CD4-positive, alpha-beta T cell treated with Interleukin-12 subunit alpha and Interleukin-12 subunit beta, for 1 hour (primary cell): ENCODE measurements around the gene COL4A1.

ENCODE experiments used
- DNase-seq: peaks from one replicate; pipeline ENCODE4 v3.0.0-alpha.2; 2020

The COL4A1 gene

DNA sequence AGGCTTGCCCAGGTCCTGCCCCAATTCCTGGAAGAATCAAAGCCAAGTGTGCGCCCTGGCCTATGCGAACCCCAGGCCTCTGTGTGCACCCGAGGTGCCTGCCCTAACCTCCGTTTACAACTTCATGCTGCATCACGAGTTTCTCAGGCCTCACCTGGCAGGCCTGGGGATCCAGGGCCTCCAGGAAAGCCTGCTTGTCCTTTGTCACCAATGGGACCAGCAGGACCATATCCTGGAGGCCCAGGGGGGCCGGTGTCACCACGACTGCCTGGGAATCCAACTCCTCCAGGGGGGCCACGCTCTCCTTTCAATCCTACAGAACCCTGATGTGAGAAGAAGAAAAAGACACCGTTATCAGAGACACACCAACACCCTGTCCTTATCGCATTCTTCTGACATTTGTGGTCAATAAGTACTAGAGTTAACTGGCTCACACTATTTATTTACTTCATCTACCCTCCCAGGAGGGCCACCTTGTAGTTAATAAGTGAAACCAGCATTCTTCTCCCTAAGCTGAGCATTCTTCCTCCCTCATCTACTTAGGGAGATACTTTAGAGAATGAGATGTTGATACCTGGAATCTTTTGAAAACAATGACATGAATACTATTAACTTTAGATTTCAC lies 120.6 kb downstream of the COL4A1 start:
- DNase-seq: no peak

GRCh38 chr13:110185696-110186095 lies 121.3 kb downstream of the COL4A1 start:
- no peak for DNase-seq

DNA sequence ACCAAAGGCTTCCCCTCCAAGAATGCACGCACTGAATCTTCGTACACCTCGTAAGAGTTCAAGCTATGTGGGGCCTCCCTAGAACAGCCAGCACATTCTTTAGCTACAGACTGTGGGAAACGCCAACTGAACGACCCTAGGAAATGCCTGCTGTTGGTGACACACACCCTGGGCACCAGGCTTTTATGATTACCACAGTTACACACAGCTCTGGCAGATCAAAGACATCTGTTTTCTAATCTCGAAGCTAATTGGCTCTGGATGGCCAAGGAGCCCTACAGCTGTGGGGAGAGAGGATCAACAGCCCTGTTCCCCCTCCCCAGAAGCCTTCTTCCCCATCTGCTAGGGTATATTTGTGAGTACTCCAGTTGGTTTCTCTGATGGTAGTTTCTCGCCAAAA lies 123.0 kb downstream of the COL4A1 start:
- DNase-seq: no peak

- no peak for DNase-seq
Observed at GRCh38 chr13:110182461-110182860, 124.5 kb downstream of the COL4A1 start.

DNA sequence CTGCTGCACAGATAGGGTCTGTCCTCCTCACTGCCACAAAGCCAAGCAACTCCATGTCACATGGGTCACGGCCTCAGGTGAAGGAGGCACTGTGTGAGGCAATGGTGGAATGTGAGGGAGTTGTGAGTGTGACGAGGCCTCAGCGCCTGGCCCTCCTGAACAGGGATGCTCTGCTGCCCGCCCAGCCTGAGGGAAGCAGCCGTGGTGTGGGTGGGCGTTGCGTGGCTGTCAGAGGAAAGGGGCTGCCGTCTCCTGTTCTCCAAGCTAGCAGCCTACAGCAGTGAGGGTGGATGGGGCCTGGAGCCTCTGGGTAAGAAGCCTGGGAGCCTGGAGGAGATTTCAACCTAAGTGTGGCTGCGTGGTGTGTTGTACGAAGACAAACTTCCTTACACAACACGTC lies 125.0 kb downstream of the COL4A1 start:
- no peak for DNase-seq

GRCh38 chr13:110179857-110180147 lies 127.2 kb downstream of the COL4A1 start:
- DNase-seq: no peak

- no peak for DNase-seq
Observed at GRCh38 chr13:110179116-110179856, 127.7 kb downstream of the COL4A1 start.

- DNase-seq: no peak
Observed at GRCh38 chr13:110177790-110178189, 129.2 kb downstream of the COL4A1 start.

- no peak for DNase-seq
Observed at GRCh38 chr13:110176431-110176830, 130.5 kb downstream of the COL4A1 start.

DNA sequence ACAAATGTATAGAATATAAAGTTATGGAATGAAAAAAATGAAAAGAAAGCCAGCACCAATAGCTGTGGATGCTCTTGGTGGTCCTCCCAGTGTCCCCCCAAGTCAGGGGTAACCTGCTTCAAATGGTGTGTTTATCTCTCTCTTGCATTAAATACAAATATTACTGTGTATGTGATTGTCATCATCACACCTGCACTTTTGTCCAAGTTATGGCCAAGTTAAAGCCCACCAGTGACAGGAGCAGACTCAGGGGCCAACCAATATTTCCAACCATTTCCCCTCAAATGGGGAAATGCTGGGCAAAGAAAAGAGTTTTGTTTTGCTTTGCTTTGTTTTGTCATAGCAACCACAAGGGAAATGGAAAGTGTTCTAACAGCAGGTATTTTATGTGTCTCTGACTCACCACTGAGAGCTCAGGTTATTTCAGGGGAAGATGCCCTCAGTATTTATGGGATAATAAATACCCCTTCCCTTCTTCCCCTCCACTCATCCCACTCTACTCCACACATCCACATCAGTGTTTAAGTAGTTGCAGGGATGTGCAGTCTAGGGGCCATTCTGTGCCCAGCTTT lies 133.6 kb downstream of the COL4A1 start:
- DNase-seq: no peak

DNA sequence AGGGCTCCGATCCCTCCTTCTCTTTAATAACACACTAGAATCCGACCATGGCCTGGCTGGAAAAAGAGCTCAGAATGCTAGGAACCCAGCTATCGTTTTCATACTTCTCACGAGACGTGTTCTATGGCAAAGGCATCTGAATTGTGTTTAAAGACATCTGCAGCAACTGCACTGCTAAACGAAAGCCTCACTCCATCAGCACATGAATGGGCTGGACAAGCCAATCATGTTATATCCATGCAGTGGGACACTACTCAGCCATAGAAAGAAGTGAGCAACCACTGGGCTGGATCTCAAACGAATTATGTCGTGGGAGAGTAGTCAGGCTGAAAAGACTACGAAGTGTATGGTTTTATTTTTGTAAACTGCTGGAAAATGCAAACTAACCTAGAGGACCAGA lies 136.1 kb downstream of the COL4A1 start:
- DNase-seq: no peak

GRCh38 chr13:110170020-110170790 lies 136.8 kb downstream of the COL4A1 start:
- no peak for DNase-seq

- DNase-seq: no peak
Observed at GRCh38 chr13:110168999-110169933, 137.7 kb downstream of the COL4A1 start.

GRCh38 chr13:110166598-110166997 lies 140.4 kb downstream of the COL4A1 start:
- DNase-seq: no peak

DNA sequence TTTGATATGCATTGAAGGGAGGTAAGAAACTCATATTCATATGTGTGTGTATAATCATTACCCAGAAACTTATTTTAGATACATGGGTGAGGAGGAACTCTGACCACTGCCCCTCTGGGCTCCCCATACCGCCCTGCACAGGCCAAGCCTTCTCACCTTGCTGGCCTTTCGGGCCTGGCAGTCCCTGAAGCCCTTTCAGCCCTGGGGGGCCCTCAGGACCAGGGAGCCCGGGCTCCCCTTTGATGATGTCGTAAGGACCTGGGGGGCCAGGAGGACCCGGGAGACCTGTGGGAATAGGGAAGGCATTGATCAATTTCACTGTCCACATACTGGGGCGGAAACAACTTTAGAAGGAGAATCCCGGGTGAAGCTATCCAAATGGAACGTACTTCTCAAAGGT lies 142.3 kb downstream of the COL4A1 start:
- no peak for DNase-seq

- DNase-seq: no peak
Observed at GRCh38 chr13:110162866-110163658, 143.9 kb downstream of the COL4A1 start.

DNA sequence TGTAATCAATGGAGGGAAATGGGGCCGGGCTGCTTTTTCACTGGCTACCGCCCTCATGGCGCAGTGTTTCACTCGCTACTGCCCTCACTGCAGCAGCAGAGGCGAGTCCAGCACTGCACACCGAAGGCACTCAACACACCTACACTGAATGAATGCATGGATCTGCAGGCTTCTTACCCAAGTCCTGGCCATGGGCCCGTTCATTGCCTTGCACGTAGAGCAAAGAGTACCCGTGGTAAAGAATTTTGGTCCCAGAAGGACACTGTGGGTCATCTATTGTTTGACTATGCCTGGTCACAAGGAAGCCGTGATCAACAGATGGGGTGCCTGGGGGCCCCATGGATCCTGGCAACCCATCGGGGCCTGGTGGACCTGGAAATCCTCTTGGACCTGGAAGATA lies 144.9 kb downstream of the COL4A1 start:
- DNase-seq: no peak

DNA sequence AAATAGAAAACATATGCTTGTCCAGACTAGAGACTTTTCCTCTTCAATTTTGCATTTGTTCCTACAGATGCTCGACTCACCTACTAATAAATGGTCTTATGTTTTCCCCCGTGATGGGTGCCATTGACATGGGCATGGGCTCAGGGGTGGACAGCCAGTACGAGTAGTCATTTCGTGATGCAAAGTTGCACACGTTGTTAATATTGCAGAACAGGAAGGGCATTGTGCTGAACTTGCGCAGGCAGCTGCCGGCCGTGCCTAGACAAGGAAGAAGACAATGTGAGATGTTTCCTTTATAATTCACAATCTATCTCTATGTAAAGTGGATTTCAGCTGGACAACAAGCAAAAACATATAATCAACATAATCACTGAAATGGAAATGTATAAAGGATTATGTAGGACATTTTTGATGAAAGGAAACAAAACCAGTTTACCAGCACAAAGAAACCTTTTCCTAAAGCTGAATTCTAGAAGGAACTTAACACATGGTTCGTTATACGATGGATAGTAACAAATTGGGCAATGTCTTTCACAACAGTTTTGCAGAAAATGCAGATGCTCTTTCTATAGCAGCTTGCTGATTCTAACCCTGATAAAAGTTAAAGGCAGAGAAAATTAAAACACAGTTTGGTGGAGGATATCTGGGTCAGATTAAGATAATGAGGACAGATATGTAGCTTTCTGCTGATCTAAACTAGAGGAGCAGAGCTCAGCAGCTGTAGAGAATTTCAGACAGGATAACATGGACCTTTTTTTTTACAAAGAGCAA lies 145.7 kb downstream of the COL4A1 start:
- no peak for DNase-seq

GRCh38 chr13:110158226-110158625 lies 148.7 kb downstream of the COL4A1 start:
- DNase-seq: no peak

DNA sequence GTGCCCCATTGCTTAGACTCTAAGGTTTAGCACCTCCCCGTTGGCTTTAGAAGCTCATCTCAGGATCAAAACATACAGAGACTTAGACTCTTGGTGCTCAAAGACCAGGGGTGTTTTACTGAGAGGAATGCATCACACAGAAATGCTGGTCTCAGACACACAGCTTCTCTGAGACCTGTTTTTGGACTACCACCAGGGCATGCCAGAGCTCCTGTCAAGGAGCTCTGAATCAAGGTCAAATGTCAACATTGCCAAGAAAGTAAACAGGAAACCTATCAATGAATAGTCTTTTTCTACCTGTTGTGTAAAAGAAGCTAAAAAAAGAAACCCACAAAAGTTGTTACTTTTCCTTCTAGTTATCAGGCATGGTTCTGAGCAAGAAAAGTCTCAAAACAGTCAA lies 149.2 kb downstream of the COL4A1 start:
- no peak for DNase-seq
